HepG2 (cell line): ENCODE data around the gene CEACAM18. TPM values are rescaled to one million over a fixed set of nuclear protein-coding genes. Genes with fewer than 3 reads are reported as not detected.

ENCODE experiments used
- ATAC-seq: fragments of 200-7000 bp; cut with Tn5 transposase; 3 replicates; pipeline ENCODE4 v1.9.1; 2020; ENCODE audit warnings: mild to moderate bottlenecking, moderate library complexity
- BruUV-seq: library from RNA; stranded (reverse); fragments of 400-500 nt; replicated peaks from 2 replicates; lab custom pipeline; 2021; lab: Mats Ljungman, UMichigan
- CTCF ChIA-PET: fragments of 300-600 bp; formaldehyde crosslinking; extraction: SDS; loops from one replicate; lab custom pipeline; 2021; ENCODE audit warnings: low total read pairs, inconsistent platforms, low intra/inter-chr PET ratio; lab: Yijun Ruan, JAX
- POLR2A ChIA-PET: fragments of 350-600 bp; sonication (Branson Sonifier 250); formaldehyde crosslinking; loops from one replicate; lab custom pipeline; 2020; ENCODE audit warnings: antibody characterized with exemption, inconsistent platforms; lab: Yijun Ruan, JAX
- DNase-seq: peaks from one replicate; pipeline ENCODE4 v3.0.0-alpha.2; 2015; ENCODE audit warnings: low spot score
- FAIRE-seq: peaks from 3 replicates; lab custom pipeline; 2011; peaks lifted over from hg19 to GRCh38; lab: Jason Lieb, UNC
- H2AFZ ChIP-seq: one replicate; pipeline ENCODE4 v1.6.1; 2011; ENCODE audit warnings: low read length, inconsistent platforms
- H3K27ac ChIP-seq: fragments of 300-600 bp; 3 replicates; pipeline ENCODE4 v1.8.0; 2011; ENCODE audit warnings: mixed run types, mild to moderate bottlenecking, mixed read lengths, low read length, inconsistent platforms; ENCODE audit not compliant: insufficient read depth; ENCODE audit errors: extremely low read length
- H3K27me3 ChIP-seq, 2 experiments: fragments of 200-600 bp in 1 of 2; 2 replicates in 1 of 2; 3 replicates in 1 of 2; pipeline versions ENCODE4 v1.6.0 to v1.8.0; 2011; ENCODE audit warnings: low read length in 2 of 2, mild to moderate bottlenecking in 2 of 2, moderate library complexity in 2 of 2, inconsistent platforms in 1 of 2; ENCODE audit not compliant: insufficient read depth in 2 of 2, control insufficient read depth in 1 of 2
- H3K36me3 ChIP-seq, 2 experiments: fragments of 200-600 bp in 1 of 2; replicated peaks in 1 of 2; 2 replicates in 1 of 2; 3 replicates in 1 of 2; pipeline versions ENCODE4 v1.5.1 to v1.8.0; 2011; ENCODE audit warnings: low read length in 2 of 2, inconsistent platforms in 1 of 2; ENCODE audit not compliant: insufficient read depth in 2 of 2, control insufficient read depth in 1 of 2
- H3K4me1 ChIP-seq: 2 replicates; pipeline ENCODE4 v1.5.1; 2012; ENCODE audit warnings: low read length, inconsistent platforms; ENCODE audit not compliant: insufficient read depth
- H3K4me2 ChIP-seq: 2 replicates; pipeline ENCODE4 v1.6.0; 2011; ENCODE audit warnings: low read depth, low read length, inconsistent platforms
- H3K4me3 ChIP-seq, 3 experiments: fragments of 200-600 bp in 1 of 3; sonication (generic), shearing (Covaris generic) in 1 of 3; replicated peaks in 1 of 3; 2 replicates each; pipeline ENCODE4 v1.5.1; 2011 to 2016; ENCODE audit warnings: low read length in 3 of 3, inconsistent platforms in 2 of 3, low read depth in 2 of 3, mild to moderate bottlenecking in 2 of 3, control low read depth in 1 of 3, mixed read lengths in 1 of 3; ENCODE audit not compliant: insufficient read depth in 1 of 3
- H3K79me2 ChIP-seq: one replicate; pipeline ENCODE4 v1.6.1; 2011; ENCODE audit warnings: low read length, inconsistent platforms; ENCODE audit not compliant: insufficient read depth
- H3K9ac ChIP-seq: 2 replicates; pipeline ENCODE4 v1.6.0; 2011; ENCODE audit warnings: mild to moderate bottlenecking, low read depth, low read length, inconsistent platforms; ENCODE audit not compliant: insufficient read depth
- H3K9me3 ChIP-seq: 2 replicates; pipeline ENCODE4 v1.5.1; 2012; ENCODE audit warnings: mild to moderate bottlenecking, low read length
- H4K20me1 ChIP-seq: 2 replicates; pipeline ENCODE4 v1.6.0; 2011; ENCODE audit warnings: inconsistent platforms, mild to moderate bottlenecking, low read length, moderate library complexity; ENCODE audit not compliant: insufficient read depth
- CC2D1A ChIP-seq: sonication (generic); formaldehyde crosslinking; IDR thresholded peaks from 2 replicates; pipeline ENCODE4 v1.8.1; 2023; ENCODE audit warnings: mild to moderate bottlenecking, missing genetic modification reagents
- ETV5 ChIP-seq: IDR thresholded peaks from 2 replicates; pipeline ENCODE4 v1.6.1; 2018; ENCODE audit warnings: missing biosample characterization, missing genetic modification reagents, inconsistent platforms, borderline replicate concordance
- FOXA3 ChIP-seq: IDR thresholded peaks from 2 replicates; pipeline ENCODE4 v1.6.1; 2016; ENCODE audit warnings: missing genetic modification reagents, missing compliant biosample characterization
- GFI1 ChIP-seq: sonication (generic); formaldehyde crosslinking; IDR thresholded peaks from 2 replicates; pipeline ENCODE4 v1.5.0; 2020; ENCODE audit warnings: missing genetic modification reagents, mild to moderate bottlenecking, borderline replicate concordance
- HES4 ChIP-seq: sonication (generic); formaldehyde crosslinking; IDR thresholded peaks from 2 replicates; pipeline ENCODE4 v1.9.0; 2021; ENCODE audit warnings: mild to moderate bottlenecking, missing genetic modification reagents, borderline replicate concordance
- HIVEP1 ChIP-seq: sonication (generic); formaldehyde crosslinking; IDR thresholded peaks from 2 replicates; pipeline ENCODE4 v1.4.0; 2020; ENCODE audit warnings: mild to moderate bottlenecking, missing genetic modification reagents
- NR2F2 ChIP-seq: IDR thresholded peaks from 2 replicates; pipeline ENCODE4 v1.6.1; 2012; ENCODE audit warnings: low read depth, inconsistent platforms, borderline replicate concordance
- SKIL ChIP-seq: sonication (generic); formaldehyde crosslinking; IDR thresholded peaks from 2 replicates; pipeline ENCODE4 v1.8.0; 2022; ENCODE audit warnings: missing genetic modification reagents, mild to moderate bottlenecking, moderate library complexity, borderline replicate concordance
- SOX6 ChIP-seq, 2 experiments: fragments of 450-650 bp in 1 of 2; sonication (generic) in 1 of 2; formaldehyde crosslinking in 1 of 2; IDR thresholded peaks; 2 replicates each; pipeline versions ENCODE4 v1.4.0 to v1.6.1; 2017 to 2020; ENCODE audit warnings: antibody characterized with exemption in 1 of 2, mild to moderate bottlenecking in 1 of 2, missing genetic modification reagents in 1 of 2
- TIGD3 ChIP-seq: sonication (generic); formaldehyde crosslinking; IDR thresholded peaks from 2 replicates; pipeline ENCODE4 v1.5.1; 2020; ENCODE audit warnings: mild to moderate bottlenecking, missing genetic modification reagents, borderline replicate concordance
- ZNF468 ChIP-seq: sonication (generic); formaldehyde crosslinking; IDR thresholded peaks from 2 replicates; pipeline ENCODE4 v1.8.0; 2022; ENCODE audit warnings: mild to moderate bottlenecking, moderate library complexity, missing genetic modification reagents
- ZNF496 ChIP-seq: sonication (generic); formaldehyde crosslinking; IDR thresholded peaks from 2 replicates; pipeline ENCODE4 v1.8.1; 2023; ENCODE audit warnings: mild to moderate bottlenecking, moderate library complexity, missing genetic modification reagents; ENCODE audit not compliant: insufficient replicate concordance
- ZNF768 ChIP-seq: sonication (generic); formaldehyde crosslinking; IDR thresholded peaks from 2 replicates; pipeline ENCODE4 v1.4.0; 2020; ENCODE audit warnings: missing genetic modification reagents
- WGBS: methylation state at CpG from one replicate; pipeline ENCODE4 v1.1.6; 2017; ENCODE audit warnings: low lambda C conversion rate; 5-methylcytosine and 5-hydroxymethylcytosine counted together
- in situ Hi-C: cut with HindIII; loops from 2 replicates; pipeline ENCODE4 v1.10.0; 2017; ENCODE audit warnings: low pct_unique_long_range_greater_than_20kb; ENCODE audit not compliant: extremely low pct_ligation_motif_present
- intact Hi-C: fragments of 100-400 bp; cut with micrococcal nuclease; formaldehyde crosslinking; loops from one replicate; pipeline ENCODE4 v1.10.0; 2022; ENCODE audit not compliant: unreplicated experiment
- polyA plus RNA-seq, 8 experiments: library from polyadenylated mRNA; depleted of rRNA in 3 of 8; stranded (reverse) in 7 of 8; unstranded in 1 of 8; fragments of >200 nt; fragmentation: Illumina TruSeq in 4 of 8; extraction: Trizol in 4 of 8; gene quantifications; 2 replicates each; pipeline versions ENCODE4 v1.2.1 to v1.2.3, GENCODE V29; 2011 to 2016; ENCODE audit warnings: low read depth in 4 of 8, missing spikeins in 1 of 8, mixed read lengths in 1 of 8; ENCODE audit not compliant: insufficient read depth in 1 of 8
- total RNA-seq, 5 experiments: library from RNA; depleted of rRNA; stranded (reverse); fragments of >200 nt; fragmentation: Illumina TruSeq; extraction: Trizol; gene quantifications; 2 replicates each; pipeline ENCODE4 v1.2.3, GENCODE V29; 2016; ENCODE audit warnings: low read depth in 1 of 5

The CEACAM18 gene
- total and polyA plus RNA-seq, 2 of the 13 experiments (the other 11 are each of a cell fraction or from before 2014, with no cell fraction given): not detected

- in situ Hi-C loops (no loop called here), intact Hi-C loops (no loop called here)
- CTCF ChIA-PET: no interaction called here
- H3K4me1 ChIP-seq: no peaks in the 10 kb centered on the region
- WGBS: 4% methylated on average over 3 of the region's 3 CpGs
- H3K27ac ChIP-seq: no peak overlapping the region
- H4K20me1 ChIP-seq: no peaks in the 10 kb centered on the region
- no peak overlapping the region for H3K4me2 ChIP-seq
- DNase-seq (no peak), FAIRE-seq (no peak), ATAC-seq (no peak)
- H3K4me3 ChIP-seq: no peak overlapping the region
- POLR2A ChIA-PET: no interaction called here
- no peak overlapping the region for H2AFZ ChIP-seq
- no peaks in the 10 kb centered on the region for H3K9me3 ChIP-seq
- BruUV-seq: no TSS peak
- no peak overlapping the region for H3K9ac ChIP-seq
- H3K36me3 ChIP-seq: no peaks in the 10 kb centered on the region
- H3K27me3 ChIP-seq: peaks cover 0 to 3% of the 10 kb centered on the region in 2 experiments; a peak in 1 of 5 replicates
- no peaks in the 10 kb centered on the region for H3K79me2 ChIP-seq
- no peak for TF ChIP-seq GFI1 (CRISPR knock-in tag)
- no peak for TF ChIP-seq SKIL (CRISPR knock-in tag)
- TF ChIP-seq HES4: no peak
- TF ChIP-seq HIVEP1 (CRISPR knock-in tag): no peak
- TF ChIP-seq FOXA3 (CRISPR knock-in tag): no peak
- TF ChIP-seq ZNF496: no peak
- no peak for TF ChIP-seq SOX6 (IDR thresholded peaks at IDR 0.05)
- TF ChIP-seq SOX6 (CRISPR knock-in tag; IDR thresholded peaks at IDR 0.05): no peak
- no peak for TF ChIP-seq ETV5 (CRISPR knock-in tag)
- no peak for TF ChIP-seq CC2D1A (CRISPR knock-in tag)
- TF ChIP-seq TIGD3 (CRISPR knock-in tag): no peak
- no peak for TF ChIP-seq ZNF768 (CRISPR knock-in tag)
- no peak for TF ChIP-seq ZNF468
- no peak for TF ChIP-seq NR2F2
Measured at GRCh38 chr19:51507192-51507591, 28.9 kb downstream of the CEACAM18 start.
